Astrocyte (in vitro differentiated cells and primary cell): Measurements from ENCODE around the gene CCDC177.

Experiments used
- EZH2 ChIP-seq: IDR thresholded peaks from 2 replicates; pipeline ENCODE4 v1.6.1; 2012; ENCODE audit warnings: mild to moderate bottlenecking, low read length, inconsistent platforms; ENCODE audit not compliant: insufficient read depth
- TF ChIP-seq, protein P1 (sequence below): IDR thresholded peaks from 2 replicates; pipeline ENCODE4 v1.5.1; 2011; ENCODE audit warnings: low read depth, mild to moderate bottlenecking, inconsistent platforms, low read length, moderate library complexity; ENCODE audit not compliant: insufficient read depth

DNA sequence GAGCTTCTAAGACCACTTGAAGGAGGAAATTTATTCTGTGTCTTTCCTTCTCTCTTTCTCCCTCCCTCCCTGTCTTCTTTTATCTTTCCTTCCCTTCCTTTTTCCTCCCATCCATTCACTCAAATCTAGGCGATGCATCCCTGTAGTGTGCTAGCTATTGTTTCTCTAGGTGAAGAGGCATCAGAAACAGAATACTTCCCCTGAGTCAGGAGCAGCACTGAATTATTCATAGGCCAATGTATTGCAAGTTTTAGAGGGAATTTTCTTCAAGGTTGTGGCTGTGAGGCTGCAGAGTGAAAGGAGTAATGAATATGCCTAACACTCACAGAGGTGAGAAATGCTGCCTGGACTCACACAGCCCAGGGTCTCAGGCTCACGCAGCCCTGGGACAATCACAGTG is 23.2 kb downstream of the CCDC177 start:
- TF ChIP-seq, protein P1, sequence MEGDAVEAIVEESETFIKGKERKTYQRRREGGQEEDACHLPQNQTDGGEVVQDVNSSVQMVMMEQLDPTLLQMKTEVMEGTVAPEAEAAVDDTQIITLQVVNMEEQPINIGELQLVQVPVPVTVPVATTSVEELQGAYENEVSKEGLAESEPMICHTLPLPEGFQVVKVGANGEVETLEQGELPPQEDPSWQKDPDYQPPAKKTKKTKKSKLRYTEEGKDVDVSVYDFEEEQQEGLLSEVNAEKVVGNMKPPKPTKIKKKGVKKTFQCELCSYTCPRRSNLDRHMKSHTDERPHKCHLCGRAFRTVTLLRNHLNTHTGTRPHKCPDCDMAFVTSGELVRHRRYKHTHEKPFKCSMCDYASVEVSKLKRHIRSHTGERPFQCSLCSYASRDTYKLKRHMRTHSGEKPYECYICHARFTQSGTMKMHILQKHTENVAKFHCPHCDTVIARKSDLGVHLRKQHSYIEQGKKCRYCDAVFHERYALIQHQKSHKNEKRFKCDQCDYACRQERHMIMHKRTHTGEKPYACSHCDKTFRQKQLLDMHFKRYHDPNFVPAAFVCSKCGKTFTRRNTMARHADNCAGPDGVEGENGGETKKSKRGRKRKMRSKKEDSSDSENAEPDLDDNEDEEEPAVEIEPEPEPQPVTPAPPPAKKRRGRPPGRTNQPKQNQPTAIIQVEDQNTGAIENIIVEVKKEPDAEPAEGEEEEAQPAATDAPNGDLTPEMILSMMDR: no peak
- TF ChIP-seq EZH2: no peak
